WTC11 (cell line): ENCODE data around the gene PNLDC1. TPM values are rescaled to one million over a fixed set of nuclear protein-coding genes. Genes with fewer than 3 reads are reported as not detected.

Experiments
- ATAC-seq: fragments of 200-7000 bp; cut with Tn5 transposase; 2 replicates; pipeline ENCODE4 v1.10.0; 2021; ENCODE audit warnings: mild to moderate bottlenecking, moderate library complexity
- CTCF ChIA-PET: fragments of 300-600 bp; sonication (Branson Sonifier 250); formaldehyde crosslinking; loops from one replicate; lab custom pipeline; 2021; ENCODE audit warnings: antibody characterized with exemption; lab: Charles Lee
- POLR2A ChIA-PET: fragments of 350-600 bp; sonication (Branson Sonifier 250); formaldehyde crosslinking; loops from one replicate; lab custom pipeline; 2021; ENCODE audit warnings: antibody characterized with exemption; lab: Charles Lee
- DNase-seq: peaks from one replicate; pipeline ENCODE4 v3.0.0; 2021; ENCODE audit warnings: low spot score
- H3K27ac Mint-ChIP-seq: 2 replicates; pipeline ENCODE4 v1.8.0; 2021; ENCODE audit warnings: mixed read lengths
- H3K27me3 Mint-ChIP-seq: 2 replicates; pipeline ENCODE4 v1.8.0; 2021; ENCODE audit warnings: low read depth, mild to moderate bottlenecking, moderate library complexity, mixed read lengths
- H3K36me3 Mint-ChIP-seq: 2 replicates; pipeline ENCODE4 v1.8.0; 2021; ENCODE audit warnings: mixed read lengths
- H3K4me1 Mint-ChIP-seq: 2 replicates; pipeline ENCODE4 v1.8.0; 2022; ENCODE audit warnings: mixed read lengths
- H3K4me3 Mint-ChIP-seq: 2 replicates; pipeline ENCODE4 v1.8.0; 2021; ENCODE audit warnings: mild to moderate bottlenecking, moderate library complexity, mixed read lengths
- H3K9me3 Mint-ChIP-seq: 2 replicates; pipeline ENCODE4 v1.8.0; 2021; ENCODE audit warnings: mixed read lengths
- CBFB ChIP-seq: sonication (generic); formaldehyde crosslinking; IDR thresholded peaks from 2 replicates; pipeline ENCODE4 v1.8.1; 2022; ENCODE audit warnings: mild to moderate bottlenecking, low read depth, missing genetic modification reagents
- ETV6 ChIP-seq: sonication (generic); formaldehyde crosslinking; IDR thresholded peaks from 2 replicates; pipeline ENCODE4 v1.8.1; 2022; ENCODE audit warnings: mild to moderate bottlenecking, missing genetic modification reagents
- FOXK1 ChIP-seq: sonication (generic); formaldehyde crosslinking; IDR thresholded peaks from 2 replicates; pipeline ENCODE4 v1.8.0; 2022; ENCODE audit warnings: mild to moderate bottlenecking, moderate library complexity, missing genetic modification reagents
- FOXP1 ChIP-seq: sonication (generic); formaldehyde crosslinking; IDR thresholded peaks from 2 replicates; pipeline ENCODE4 v1.8.0; 2022; ENCODE audit warnings: missing genetic modification reagents, mild to moderate bottlenecking, moderate library complexity, borderline replicate concordance
- NFATC4 ChIP-seq: fragments of 250-450 bp; sonication (Bioruptor Pico); IDR thresholded peaks from 2 replicates; pipeline ENCODE4 v1.9.0; 2021; ENCODE audit warnings: mild to moderate bottlenecking
- NFE2L1 ChIP-seq: sonication (generic); formaldehyde crosslinking; IDR thresholded peaks from 2 replicates; pipeline ENCODE4 v1.8.1; 2023; ENCODE audit warnings: missing genetic modification reagents
- NR1H2 ChIP-seq: sonication (generic); formaldehyde crosslinking; IDR thresholded peaks from 2 replicates; pipeline ENCODE4 v1.9.0; 2021; ENCODE audit warnings: mild to moderate bottlenecking, moderate library complexity, missing genetic modification reagents
- SOX15 ChIP-seq: fragments of 250-450 bp; sonication (Bioruptor Pico); IDR thresholded peaks from 2 replicates; pipeline ENCODE4 v1.9.0; 2021; ENCODE audit warnings: mild to moderate bottlenecking
- ZNF138 ChIP-seq: sonication (generic); formaldehyde crosslinking; conservative IDR thresholded peaks from 2 replicates; pipeline ENCODE4 v1.8.1; 2022; ENCODE audit warnings: mild to moderate bottlenecking, moderate library complexity, missing genetic modification reagents
- ZNF219 ChIP-seq: sonication (generic); formaldehyde crosslinking; IDR thresholded peaks from 2 replicates; pipeline ENCODE4 v1.8.0; 2023; ENCODE audit warnings: missing genetic modification reagents, mild to moderate bottlenecking, borderline replicate concordance
- ZNF396 ChIP-seq: fragments of 250-450 bp; sonication (Bioruptor Pico); IDR thresholded peaks from 2 replicates; pipeline ENCODE4 v1.8.0; 2021; ENCODE audit warnings: mild to moderate bottlenecking, moderate library complexity, borderline replicate concordance
- total RNA-seq: library from RNA; stranded (reverse); gene quantifications from 3 replicates; pipeline ENCODE4 v1.2.3, GENCODE V29; 2021
- TF ChIP-seq, protein P1 (sequence below): sonication (generic); formaldehyde crosslinking; IDR thresholded peaks from 2 replicates; pipeline ENCODE4 v1.8.1; 2023; ENCODE audit warnings: mild to moderate bottlenecking, missing genetic modification reagents
- TF ChIP-seq, protein P2 (sequence below): sonication (generic); formaldehyde crosslinking; IDR thresholded peaks from 2 replicates; pipeline ENCODE4 v1.8.1; 2022; ENCODE audit warnings: missing genetic modification reagents, borderline replicate concordance
- TF ChIP-seq, protein P3 (sequence below): fragments of 250-450 bp; sonication (Bioruptor Pico); IDR thresholded peaks from 2 replicates; pipeline ENCODE4 v1.9.0; 2021; ENCODE audit warnings: mild to moderate bottlenecking
- TF ChIP-seq, protein P4 (sequence below): sonication (generic); formaldehyde crosslinking; IDR thresholded peaks from 2 replicates; pipeline ENCODE4 v1.8.0; 2022; ENCODE audit warnings: mild to moderate bottlenecking, missing genetic modification reagents
- TF ChIP-seq, protein P5 (sequence below): sonication (generic); formaldehyde crosslinking; IDR thresholded peaks from 2 replicates; pipeline ENCODE4 v1.8.1; 2022; ENCODE audit warnings: low read depth, missing genetic modification reagents, borderline replicate concordance
- TF ChIP-seq, protein P6 (sequence below): sonication (generic); formaldehyde crosslinking; IDR thresholded peaks from 2 replicates; pipeline ENCODE4 v1.8.1; 2022; ENCODE audit warnings: mild to moderate bottlenecking, moderate library complexity, missing genetic modification reagents
- TF ChIP-seq, protein P7 (sequence below): fragments of 250-450 bp; sonication (Bioruptor Pico); conservative IDR thresholded peaks from 2 replicates; pipeline ENCODE4 v1.9.0; 2021; ENCODE audit warnings: mild to moderate bottlenecking
- TF ChIP-seq, protein P8 (sequence below): fragments of 250-450 bp; sonication (Bioruptor Pico); IDR thresholded peaks from 2 replicates; pipeline ENCODE4 v1.9.0; 2021; ENCODE audit warnings: moderate library complexity, mild to moderate bottlenecking, inconsistent platforms, borderline replicate concordance

The PNLDC1 gene
- total RNA-seq, 1 experiment from 2014 or later = 0.39 TPM

DNA sequence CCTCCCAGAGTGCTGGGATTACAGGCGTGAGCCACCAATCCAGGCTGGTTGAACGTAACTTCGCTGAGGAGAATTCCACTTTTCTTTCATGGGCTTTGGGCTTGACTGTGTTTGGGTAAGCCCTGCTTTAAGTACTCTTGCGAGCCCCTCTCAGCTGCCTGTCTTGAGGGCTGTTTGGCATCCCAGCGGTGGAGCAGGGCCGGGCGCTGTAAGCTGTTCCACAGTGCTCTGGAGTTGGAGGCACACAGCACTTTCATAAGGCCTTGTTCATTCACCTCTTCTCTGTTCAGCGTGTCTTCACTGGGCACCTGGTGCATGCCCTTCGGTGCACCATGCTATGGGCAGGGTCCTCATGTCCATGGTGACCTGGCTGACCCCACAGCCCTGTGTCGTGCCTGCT lies 21.6 kb downstream of the PNLDC1 start:
- DNase-seq = no peak
- Mint-ChIP-seq H3K4me1 (peaks cover 23% of the 10 kb centered on the region), H3K36me3 (no peaks in the 10 kb centered on the region), H3K27ac (no peak overlapping the region), H3K9me3 (no peaks in the 10 kb centered on the region), H3K4me3 (no peak overlapping the region), H3K27me3 (no peaks in the 10 kb centered on the region; the same call in 1 of the 2 replicates)
- ATAC-seq = no peak
- TF ChIP-seq ZNF219 (CRISPR knock-in tag) = no peak
- TF ChIP-seq, protein P1, sequence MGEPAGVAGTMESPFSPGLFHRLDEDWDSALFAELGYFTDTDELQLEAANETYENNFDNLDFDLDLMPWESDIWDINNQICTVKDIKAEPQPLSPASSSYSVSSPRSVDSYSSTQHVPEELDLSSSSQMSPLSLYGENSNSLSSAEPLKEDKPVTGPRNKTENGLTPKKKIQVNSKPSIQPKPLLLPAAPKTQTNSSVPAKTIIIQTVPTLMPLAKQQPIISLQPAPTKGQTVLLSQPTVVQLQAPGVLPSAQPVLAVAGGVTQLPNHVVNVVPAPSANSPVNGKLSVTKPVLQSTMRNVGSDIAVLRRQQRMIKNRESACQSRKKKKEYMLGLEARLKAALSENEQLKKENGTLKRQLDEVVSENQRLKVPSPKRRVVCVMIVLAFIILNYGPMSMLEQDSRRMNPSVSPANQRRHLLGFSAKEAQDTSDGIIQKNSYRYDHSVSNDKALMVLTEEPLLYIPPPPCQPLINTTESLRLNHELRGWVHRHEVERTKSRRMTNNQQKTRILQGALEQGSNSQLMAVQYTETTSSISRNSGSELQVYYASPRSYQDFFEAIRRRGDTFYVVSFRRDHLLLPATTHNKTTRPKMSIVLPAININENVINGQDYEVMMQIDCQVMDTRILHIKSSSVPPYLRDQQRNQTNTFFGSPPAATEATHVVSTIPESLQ = no peak
- TF ChIP-seq SOX15 = no peak
- no peak for TF ChIP-seq FOXK1
- no peak for TF ChIP-seq NFATC4 (CRISPR knock-in tag)
- TF ChIP-seq, protein P2, sequence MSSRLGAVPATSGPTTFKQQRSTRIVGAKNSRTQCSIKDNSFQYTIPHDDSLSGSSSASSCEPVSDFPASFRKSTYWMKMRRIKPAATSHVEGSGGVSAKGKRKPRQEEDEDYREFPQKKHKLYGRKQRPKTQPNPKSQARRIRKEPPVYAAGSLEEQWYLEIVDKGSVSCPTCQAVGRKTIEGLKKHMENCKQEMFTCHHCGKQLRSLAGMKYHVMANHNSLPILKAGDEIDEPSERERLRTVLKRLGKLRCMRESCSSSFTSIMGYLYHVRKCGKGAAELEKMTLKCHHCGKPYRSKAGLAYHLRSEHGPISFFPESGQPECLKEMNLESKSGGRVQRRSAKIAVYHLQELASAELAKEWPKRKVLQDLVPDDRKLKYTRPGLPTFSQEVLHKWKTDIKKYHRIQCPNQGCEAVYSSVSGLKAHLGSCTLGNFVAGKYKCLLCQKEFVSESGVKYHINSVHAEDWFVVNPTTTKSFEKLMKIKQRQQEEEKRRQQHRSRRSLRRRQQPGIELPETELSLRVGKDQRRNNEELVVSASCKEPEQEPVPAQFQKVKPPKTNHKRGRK (CRISPR knock-in tag) = no peak
- TF ChIP-seq ZNF396 (CRISPR knock-in tag) = no peak
- TF ChIP-seq, protein P3, sequence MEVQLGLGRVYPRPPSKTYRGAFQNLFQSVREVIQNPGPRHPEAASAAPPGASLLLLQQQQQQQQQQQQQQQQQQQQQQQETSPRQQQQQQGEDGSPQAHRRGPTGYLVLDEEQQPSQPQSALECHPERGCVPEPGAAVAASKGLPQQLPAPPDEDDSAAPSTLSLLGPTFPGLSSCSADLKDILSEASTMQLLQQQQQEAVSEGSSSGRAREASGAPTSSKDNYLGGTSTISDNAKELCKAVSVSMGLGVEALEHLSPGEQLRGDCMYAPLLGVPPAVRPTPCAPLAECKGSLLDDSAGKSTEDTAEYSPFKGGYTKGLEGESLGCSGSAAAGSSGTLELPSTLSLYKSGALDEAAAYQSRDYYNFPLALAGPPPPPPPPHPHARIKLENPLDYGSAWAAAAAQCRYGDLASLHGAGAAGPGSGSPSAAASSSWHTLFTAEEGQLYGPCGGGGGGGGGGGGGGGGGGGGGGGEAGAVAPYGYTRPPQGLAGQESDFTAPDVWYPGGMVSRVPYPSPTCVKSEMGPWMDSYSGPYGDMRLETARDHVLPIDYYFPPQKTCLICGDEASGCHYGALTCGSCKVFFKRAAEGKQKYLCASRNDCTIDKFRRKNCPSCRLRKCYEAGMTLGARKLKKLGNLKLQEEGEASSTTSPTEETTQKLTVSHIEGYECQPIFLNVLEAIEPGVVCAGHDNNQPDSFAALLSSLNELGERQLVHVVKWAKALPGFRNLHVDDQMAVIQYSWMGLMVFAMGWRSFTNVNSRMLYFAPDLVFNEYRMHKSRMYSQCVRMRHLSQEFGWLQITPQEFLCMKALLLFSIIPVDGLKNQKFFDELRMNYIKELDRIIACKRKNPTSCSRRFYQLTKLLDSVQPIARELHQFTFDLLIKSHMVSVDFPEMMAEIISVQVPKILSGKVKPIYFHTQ (CRISPR knock-in tag) = no peak
- TF ChIP-seq NFE2L1 (CRISPR knock-in tag) = no peak
- TF ChIP-seq, protein P4, sequence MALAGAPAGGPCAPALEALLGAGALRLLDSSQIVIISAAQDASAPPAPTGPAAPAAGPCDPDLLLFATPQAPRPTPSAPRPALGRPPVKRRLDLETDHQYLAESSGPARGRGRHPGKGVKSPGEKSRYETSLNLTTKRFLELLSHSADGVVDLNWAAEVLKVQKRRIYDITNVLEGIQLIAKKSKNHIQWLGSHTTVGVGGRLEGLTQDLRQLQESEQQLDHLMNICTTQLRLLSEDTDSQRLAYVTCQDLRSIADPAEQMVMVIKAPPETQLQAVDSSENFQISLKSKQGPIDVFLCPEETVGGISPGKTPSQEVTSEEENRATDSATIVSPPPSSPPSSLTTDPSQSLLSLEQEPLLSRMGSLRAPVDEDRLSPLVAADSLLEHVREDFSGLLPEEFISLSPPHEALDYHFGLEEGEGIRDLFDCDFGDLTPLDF (CRISPR knock-in tag) = no peak
- no peak for TF ChIP-seq NR1H2
- TF ChIP-seq, protein P5, sequence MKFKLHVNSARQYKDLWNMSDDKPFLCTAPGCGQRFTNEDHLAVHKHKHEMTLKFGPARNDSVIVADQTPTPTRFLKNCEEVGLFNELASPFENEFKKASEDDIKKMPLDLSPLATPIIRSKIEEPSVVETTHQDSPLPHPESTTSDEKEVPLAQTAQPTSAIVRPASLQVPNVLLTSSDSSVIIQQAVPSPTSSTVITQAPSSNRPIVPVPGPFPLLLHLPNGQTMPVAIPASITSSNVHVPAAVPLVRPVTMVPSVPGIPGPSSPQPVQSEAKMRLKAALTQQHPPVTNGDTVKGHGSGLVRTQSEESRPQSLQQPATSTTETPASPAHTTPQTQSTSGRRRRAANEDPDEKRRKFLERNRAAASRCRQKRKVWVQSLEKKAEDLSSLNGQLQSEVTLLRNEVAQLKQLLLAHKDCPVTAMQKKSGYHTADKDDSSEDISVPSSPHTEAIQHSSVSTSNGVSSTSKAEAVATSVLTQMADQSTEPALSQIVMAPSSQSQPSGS = no peak
- TF ChIP-seq, protein P6, sequence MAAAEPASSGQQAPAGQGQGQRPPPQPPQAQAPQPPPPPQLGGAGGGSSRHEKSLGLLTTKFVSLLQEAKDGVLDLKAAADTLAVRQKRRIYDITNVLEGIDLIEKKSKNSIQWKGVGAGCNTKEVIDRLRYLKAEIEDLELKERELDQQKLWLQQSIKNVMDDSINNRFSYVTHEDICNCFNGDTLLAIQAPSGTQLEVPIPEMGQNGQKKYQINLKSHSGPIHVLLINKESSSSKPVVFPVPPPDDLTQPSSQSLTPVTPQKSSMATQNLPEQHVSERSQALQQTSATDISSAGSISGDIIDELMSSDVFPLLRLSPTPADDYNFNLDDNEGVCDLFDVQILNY (CRISPR knock-in tag) = no peak
- TF ChIP-seq, protein P7, sequence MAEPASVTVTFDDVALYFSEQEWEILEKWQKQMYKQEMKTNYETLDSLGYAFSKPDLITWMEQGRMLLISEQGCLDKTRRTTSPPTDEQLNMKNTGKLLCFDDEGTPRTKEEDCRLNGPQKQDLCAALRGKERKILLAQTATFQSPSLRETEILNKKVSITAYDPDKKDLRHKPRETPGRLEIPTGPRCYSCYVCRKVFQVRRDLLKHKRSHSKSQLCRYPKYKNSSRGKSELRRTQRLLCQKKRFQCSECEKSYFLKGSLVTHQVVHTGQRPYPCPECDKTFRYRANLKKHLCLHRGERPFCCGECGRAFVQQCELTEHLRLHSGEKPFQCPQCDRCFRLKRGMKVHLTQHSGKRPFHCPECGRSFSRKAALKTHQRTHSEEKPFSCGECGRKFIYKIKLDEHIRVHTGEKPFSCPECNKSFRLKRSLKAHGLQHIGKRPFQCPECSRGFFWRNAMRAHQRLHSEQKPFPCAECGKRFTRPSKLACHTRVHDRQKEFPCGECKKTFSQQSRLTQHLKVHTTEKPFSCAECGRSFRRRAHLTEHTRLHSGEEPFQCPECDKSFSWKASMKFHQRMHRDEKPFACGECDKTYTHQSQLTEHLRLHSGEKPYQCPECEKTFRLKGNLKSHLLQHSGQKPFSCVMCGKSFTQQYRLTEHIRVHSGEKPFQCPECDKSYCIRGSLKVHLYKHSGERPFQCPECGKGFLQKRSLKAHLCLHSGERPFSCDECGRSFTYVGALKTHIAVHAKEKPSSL = no peak
- TF ChIP-seq, protein P8, sequence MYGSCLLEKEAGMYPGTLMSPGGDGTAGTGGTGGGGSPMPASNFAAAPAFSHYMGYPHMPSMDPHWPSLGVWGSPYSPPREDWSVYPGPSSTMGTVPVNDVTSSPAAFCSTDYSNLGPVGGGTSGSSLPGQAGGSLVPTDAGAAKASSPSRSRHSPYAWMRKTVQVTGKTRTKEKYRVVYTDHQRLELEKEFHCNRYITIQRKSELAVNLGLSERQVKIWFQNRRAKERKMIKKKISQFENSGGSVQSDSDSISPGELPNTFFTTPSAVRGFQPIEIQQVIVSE = no peak
- TF ChIP-seq ZNF138 = no peak
- no peak for TF ChIP-seq ETV6 (CRISPR knock-in tag)
- TF ChIP-seq FOXP1 (CRISPR knock-in tag) = no peak
- TF ChIP-seq CBFB = no peak
- ChIA-PET POLR2A (no interaction called here), CTCF (interaction anchor here (1.2 kb wide), 1 partner anchor 12 kb away, joined by 4 read pairs; no protein-coding TSS in a partner anchor)
